Trophoblast cell (in vitro differentiated cells and primary cell): ENCODE results near the gene ZNF674. TPM values are rescaled to one million over a fixed set of nuclear protein-coding genes. Genes with fewer than 3 reads are reported as not detected.

Experiments
- DNase-seq, 2 donors: peaks; one replicate each; pipeline ENCODE4 v3.0.0-alpha.2; 2016
- H2AFZ ChIP-seq: 2 replicates; pipeline ENCODE4 v1.6.1; 2013; ENCODE audit warnings: low read length, moderate library complexity, mild to moderate bottlenecking; ENCODE audit not compliant: insufficient read depth, poor library complexity
- H2AK5ac ChIP-seq: 2 replicates; pipeline ENCODE4 v1.6.1; 2013; ENCODE audit warnings: mild to moderate bottlenecking, low read length
- H2BK120ac ChIP-seq: 2 replicates; pipeline ENCODE4 v1.6.1; 2013; ENCODE audit warnings: low read length, mild to moderate bottlenecking, moderate library complexity; ENCODE audit not compliant: insufficient read depth, poor library complexity
- H2BK12ac ChIP-seq: 2 replicates; pipeline ENCODE4 v1.6.1; 2013; ENCODE audit warnings: mild to moderate bottlenecking, low read length, moderate library complexity
- H2BK5ac ChIP-seq: 2 replicates; pipeline ENCODE4 v1.6.1; 2013; ENCODE audit warnings: low read length, low read depth, moderate library complexity, mild to moderate bottlenecking; ENCODE audit not compliant: poor library complexity
- H3K14ac ChIP-seq: 2 replicates; pipeline ENCODE4 v1.6.1; 2013; ENCODE audit warnings: mild to moderate bottlenecking, low read length
- H3K18ac ChIP-seq: 2 replicates; pipeline ENCODE4 v1.6.1; 2013; ENCODE audit warnings: mild to moderate bottlenecking, low read length
- H3K23ac ChIP-seq: 2 replicates; pipeline ENCODE4 v1.6.1; 2013; ENCODE audit warnings: low read length
- H3K27ac ChIP-seq: 2 replicates; pipeline ENCODE4 v1.5.1; 2013; ENCODE audit warnings: low read depth, mild to moderate bottlenecking, inconsistent platforms, low read length, moderate library complexity
- H3K27me3 ChIP-seq: 2 replicates; pipeline ENCODE4 v1.6.1; 2013; ENCODE audit warnings: inconsistent platforms, mild to moderate bottlenecking, low read length, moderate library complexity; ENCODE audit not compliant: insufficient read depth
- H3K36me3 ChIP-seq, 2 experiments: 1 replicate in 1 of 2; 2 replicates in 1 of 2; pipeline ENCODE4 v1.6.1; 2013; ENCODE audit warnings: low read length in 2 of 2, mild to moderate bottlenecking in 2 of 2, moderate library complexity in 1 of 2; ENCODE audit not compliant: insufficient read depth in 2 of 2, control insufficient read depth in 1 of 2
- H3K4ac ChIP-seq: 2 replicates; pipeline ENCODE4 v1.6.1; 2013; ENCODE audit warnings: low read depth, mild to moderate bottlenecking, low read length, moderate library complexity
- H3K4me1 ChIP-seq, 2 experiments: 1 replicate in 1 of 2; 2 replicates in 1 of 2; pipeline ENCODE4 v1.6.1; 2013; ENCODE audit warnings: low read length in 2 of 2, mild to moderate bottlenecking in 2 of 2, moderate library complexity in 1 of 2; ENCODE audit not compliant: insufficient read depth in 2 of 2, control insufficient read depth in 1 of 2
- H3K4me2 ChIP-seq: 2 replicates; pipeline ENCODE4 v1.6.1; 2013; ENCODE audit warnings: inconsistent platforms, mild to moderate bottlenecking, low read length, moderate library complexity
- H3K4me3 ChIP-seq: 2 replicates; pipeline ENCODE4 v1.5.1; 2013; ENCODE audit warnings: mild to moderate bottlenecking, low read depth, low read length, inconsistent platforms
- H3K79me1 ChIP-seq: one replicate; pipeline ENCODE4 v1.6.1; 2013; ENCODE audit warnings: low read length
- H3K79me2 ChIP-seq: 2 replicates; pipeline ENCODE4 v1.6.1; 2013; ENCODE audit warnings: low read length, mild to moderate bottlenecking; ENCODE audit not compliant: control insufficient read depth, insufficient read depth, poor library complexity
- H3K9ac ChIP-seq: 2 replicates; pipeline ENCODE4 v1.6.1; 2013; ENCODE audit warnings: mild to moderate bottlenecking, low read length
- H3K9me3 ChIP-seq: 2 replicates; pipeline ENCODE4 v1.6.1; 2013; ENCODE audit warnings: low read depth, mild to moderate bottlenecking, control low read depth, inconsistent platforms, low read length; ENCODE audit not compliant: insufficient read depth
- H4K12ac ChIP-seq: 2 replicates; pipeline ENCODE4 v1.6.1; 2013; ENCODE audit warnings: low read depth, mild to moderate bottlenecking, low read length, moderate library complexity
- H4K8ac ChIP-seq: 2 replicates; pipeline ENCODE4 v1.6.1; 2013; ENCODE audit warnings: low read depth, mild to moderate bottlenecking, low read length, moderate library complexity
- H4K91ac ChIP-seq: one replicate; pipeline ENCODE4 v1.6.1; 2013; ENCODE audit warnings: low read depth, mild to moderate bottlenecking, low read length, moderate library complexity
- WGBS: extraction: QIAGEN DNeasy Blood & Tissue Kit; methylation state at CpG from one replicate; pipeline ENCODE4 v1.1.7; 2013; ENCODE audit warnings: missing lambda C conversion rate; ENCODE audit not compliant: insufficient read length, insufficient coverage; ENCODE audit errors: extremely low coverage; 5-methylcytosine and 5-hydroxymethylcytosine counted together
- polyA plus RNA-seq: library from polyadenylated mRNA; stranded (reverse); fragments of 200-250 nt; gene quantifications from 2 replicates; pipeline ENCODE4 v1.2.3, GENCODE V29; 2013

Gene ZNF674
- polyA plus RNA-seq = 2.6 and 2.7 TPM in 2 replicates

GRCh38 chrX:46545111-46546005, at the start of gene ZNF674:
ZNF674 (minus strand) TSS chrX:46545421; CDS start chrX:46542087, 3,334 bp downstream.
- Histone ChIP-seq H2BK120ac (peak within 1 kb of the TSS; percentile 74), H3K27ac (peak within 1 kb of the TSS; percentile 63), H3K14ac (peak within 1 kb of the TSS; percentile 56), H3K4ac (peak within 1 kb of the TSS; percentile 90), H3K18ac (peak within 1 kb of the TSS; percentile 75), H3K4me3 (peak within 1 kb of the TSS; percentile 82), H3K79me1 (peaks cover 8% of the 10 kb centered on the region), H3K36me3 (peaks cover 2 to 6% of the 10 kb centered on the region in 2 experiments), H2AFZ (peak within 1 kb of the TSS; percentile 84), H2BK12ac (no peak within 1 kb of the TSS), H3K4me1 (peaks cover 3 to 5% of the 10 kb centered on the region in 2 experiments), H4K91ac (peak within 1 kb of the TSS; percentile 82), H2AK5ac (peak within 1 kb of the TSS; percentile 29), H4K8ac (peak within 1 kb of the TSS; percentile 81), H3K27me3 (no peaks in the 10 kb centered on the region), H3K4me2 (peak within 1 kb of the TSS; percentile 75), H3K23ac (no peak within 1 kb of the TSS), H4K12ac (peak within 1 kb of the TSS; percentile 80), H3K9ac (peak within 1 kb of the TSS; percentile 98), H2BK5ac (peak within 1 kb of the TSS; percentile 49), H3K79me2 (peaks cover 8% of the 10 kb centered on the region), H3K9me3 (no peaks in the 10 kb centered on the region)
- WGBS = no CpG with 5 or more reads among the region's 57 CpGs
- peak; percentile 82 to 95 for DNase-seq

GRCh38 chrX:46589977-46590723, 44.9 kb upstream of the ZNF674 start:
- no peaks in the 10 kb centered on the region for H3K27me3 ChIP-seq
- no peak overlapping the region for H3K23ac ChIP-seq
- no peak overlapping the region for H4K12ac ChIP-seq
- H4K8ac ChIP-seq = no peak overlapping the region
- no peaks in the 10 kb centered on the region for H3K79me1 ChIP-seq
- H3K14ac ChIP-seq = no peak overlapping the region
- H3K4me1 ChIP-seq = peaks cover 0 to 3% of the 10 kb centered on the region in 2 experiments
- H3K4me2 ChIP-seq = no peak overlapping the region
- H2AK5ac ChIP-seq = no peak overlapping the region
- H3K4ac ChIP-seq = no peak overlapping the region
- no peaks in the 10 kb centered on the region for H3K79me2 ChIP-seq
- no peak overlapping the region for H3K4me3 ChIP-seq
- H2AFZ ChIP-seq = no peak overlapping the region
- H2BK120ac ChIP-seq = no peak overlapping the region
- DNase-seq = no peak
- H3K9ac ChIP-seq = no peak overlapping the region
- H3K9me3 ChIP-seq = no peaks in the 10 kb centered on the region
- no peak overlapping the region for H4K91ac ChIP-seq
- H3K36me3 ChIP-seq = no peaks in the 10 kb centered on the region
- no peak overlapping the region for H3K27ac ChIP-seq
- no peak overlapping the region for H3K18ac ChIP-seq
- H2BK12ac ChIP-seq = no peak overlapping the region
- WGBS = no CpG with 5 or more reads among the region's 7 CpGs
- no peak overlapping the region for H2BK5ac ChIP-seq

GRCh38 chrX:46588263-46588662, 43.0 kb upstream of the ZNF674 start:
- no peaks in the 10 kb centered on the region for H3K27me3 ChIP-seq

GRCh38 chrX:46587753-46588171, 42.5 kb upstream of the ZNF674 start:
- no CpG with 5 or more reads among the region's 5 CpGs for WGBS
- peaks cover 0 to 3% of the 10 kb centered on the region in 2 experiments for H3K4me1 ChIP-seq
- no peak overlapping the region for H3K9ac ChIP-seq
- no peaks in the 10 kb centered on the region for H3K9me3 ChIP-seq
- H3K27ac ChIP-seq = no peak overlapping the region
- no peak overlapping the region for H4K12ac ChIP-seq
- no peak overlapping the region for H4K8ac ChIP-seq
- H3K36me3 ChIP-seq = no peaks in the 10 kb centered on the region
- H3K14ac ChIP-seq = no peak overlapping the region
- no peaks in the 10 kb centered on the region for H3K79me2 ChIP-seq
- H2BK5ac ChIP-seq = no peak overlapping the region
- H3K23ac ChIP-seq = no peak overlapping the region
- H2AFZ ChIP-seq = no peak overlapping the region
- H3K79me1 ChIP-seq = no peaks in the 10 kb centered on the region
- H4K91ac ChIP-seq = no peak overlapping the region
- H3K4me2 ChIP-seq = no peak overlapping the region
- H2BK120ac ChIP-seq = no peak overlapping the region
- H2BK12ac ChIP-seq = no peak overlapping the region
- H3K4me3 ChIP-seq = no peak overlapping the region
- no peak overlapping the region for H2AK5ac ChIP-seq
- no peak overlapping the region for H3K18ac ChIP-seq
- no peak for DNase-seq
- H3K27me3 ChIP-seq = no peaks in the 10 kb centered on the region
- no peak overlapping the region for H3K4ac ChIP-seq

More at GRCh38 chrX:46588263-46588662, 43.0 kb upstream of the ZNF674 start:
- Histone ChIP-seq H4K91ac (no peak overlapping the region), H3K9ac (no peak overlapping the region), H2AK5ac (no peak overlapping the region), H3K79me2 (no peaks in the 10 kb centered on the region), H3K4me2 (no peak overlapping the region), H3K23ac (no peak overlapping the region), H3K4me1 (peaks cover 0 to 3% of the 10 kb centered on the region in 2 experiments), H2AFZ (no peak overlapping the region), H2BK120ac (no peak overlapping the region), H3K18ac (no peak overlapping the region), H2BK12ac (no peak overlapping the region), H3K9me3 (no peaks in the 10 kb centered on the region), H4K8ac (no peak overlapping the region), H4K12ac (no peak overlapping the region), H3K36me3 (no peaks in the 10 kb centered on the region), H3K14ac (no peak overlapping the region), H3K4me3 (no peak overlapping the region), H3K79me1 (no peaks in the 10 kb centered on the region), H3K4ac (no peak overlapping the region), H3K27ac (no peak overlapping the region), H2BK5ac (no peak overlapping the region)
- DNase-seq = peak in 1 of 2 donors; percentile 37
- no CpG with 5 or more reads among the region's 4 CpGs for WGBS
